DMS 273 (cell line): ENCODE measurements around the gene TMLHE.
"Not testable (repeated sequence)": the region's sequence is repeated elsewhere in the genome, so short reads cannot be mapped to it uniquely, and the experiment has no call there.

ENCODE experiments used
- DNase-seq: peaks from one replicate; lab custom pipeline; 2025; ENCODE audit not compliant: unreplicated experiment; lab: John Stamatoyannopoulos, UW

Gene TMLHE

GRCh38 chrX:155612312-155613224 is at the start of gene TMLHE, which contains the start of gene SPRY3:
TMLHE (minus strand) TSS chrX:155612952; CDS start chrX:155545276, 67,676 bp downstream.
SPRY3 (plus strand) TSS chrX:155612586.
- DNase-seq: peak; percentile 81

DNA sequence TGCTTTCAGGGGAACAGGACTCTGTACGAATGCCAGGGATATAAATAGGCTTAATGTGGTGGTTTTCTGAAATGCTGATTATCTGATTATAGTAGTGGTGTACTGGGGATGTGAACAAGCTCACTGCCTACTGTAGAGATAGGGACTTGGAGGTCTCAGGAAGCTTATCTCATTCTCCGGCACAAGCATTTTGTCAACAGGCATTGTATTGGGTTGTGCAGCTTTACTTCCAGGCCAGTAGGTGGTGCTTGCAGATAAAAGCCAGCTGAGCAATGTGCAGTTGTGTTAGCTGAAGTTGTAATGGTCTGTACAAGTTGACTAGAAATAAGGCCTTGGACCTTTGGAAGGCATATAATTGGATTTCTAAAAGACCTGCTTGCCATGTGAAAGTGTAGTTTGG is 49.5 kb upstream of the TMLHE start:
- DNase-seq: no peak

GRCh38 chrX:155645180-155645579 is 32.4 kb upstream of the TMLHE start:
- no peak for DNase-seq

DNA sequence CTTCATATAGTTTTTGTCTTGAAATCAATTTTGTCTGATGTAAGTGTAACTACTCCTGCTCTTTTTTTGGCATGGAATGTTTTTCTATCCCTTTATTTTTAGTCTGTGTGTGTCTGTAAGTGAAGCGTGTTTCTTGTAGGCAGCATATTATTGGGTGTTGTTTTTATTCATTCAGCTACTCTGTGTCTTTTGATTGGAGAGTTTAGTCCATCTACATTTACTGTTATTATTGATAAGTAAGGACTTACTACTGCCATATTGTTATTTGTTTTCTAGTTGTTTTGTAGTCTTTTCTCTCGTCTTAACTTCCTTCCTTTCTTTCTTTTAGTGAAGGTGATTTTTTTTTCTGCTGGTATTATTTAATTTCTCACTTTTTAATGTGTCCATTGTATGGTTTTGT is 30.5 kb upstream of the TMLHE start:
- DNase-seq: no peak

- DNase-seq: not testable (repeated sequence)
Measured at GRCh38 chrX:155641371-155641770, 28.6 kb upstream of the TMLHE start.

DNA sequence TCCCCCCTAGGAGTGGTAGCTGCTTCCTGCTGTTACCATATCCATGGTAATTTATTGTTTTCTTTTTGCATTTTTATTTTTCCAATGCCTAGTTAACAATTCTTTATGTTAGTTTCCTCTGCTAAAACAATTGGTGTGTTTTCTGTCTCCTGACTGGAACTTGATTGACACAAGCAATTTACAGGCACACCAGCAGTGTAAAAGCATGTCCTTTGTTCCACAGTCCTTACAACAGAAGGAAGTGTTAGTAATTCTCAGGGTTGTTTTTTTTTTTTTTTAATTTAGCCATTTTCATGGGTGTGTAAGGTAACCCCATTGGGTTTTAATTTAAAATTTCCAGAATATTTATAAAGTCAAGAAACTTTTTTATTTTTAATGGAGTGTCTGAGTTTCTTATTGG is 25.0 kb upstream of the TMLHE start:
- no peak for DNase-seq

GRCh38 chrX:155635019-155635418 is 22.3 kb upstream of the TMLHE start:
- DNase-seq: not testable (repeated sequence)

- DNase-seq: no peak
Measured at GRCh38 chrX:155632431-155633100, 19.8 kb upstream of the TMLHE start.

GRCh38 chrX:155620110-155620509 is 7.4 kb upstream of the TMLHE start:
- DNase-seq: not testable (repeated sequence)

DNA sequence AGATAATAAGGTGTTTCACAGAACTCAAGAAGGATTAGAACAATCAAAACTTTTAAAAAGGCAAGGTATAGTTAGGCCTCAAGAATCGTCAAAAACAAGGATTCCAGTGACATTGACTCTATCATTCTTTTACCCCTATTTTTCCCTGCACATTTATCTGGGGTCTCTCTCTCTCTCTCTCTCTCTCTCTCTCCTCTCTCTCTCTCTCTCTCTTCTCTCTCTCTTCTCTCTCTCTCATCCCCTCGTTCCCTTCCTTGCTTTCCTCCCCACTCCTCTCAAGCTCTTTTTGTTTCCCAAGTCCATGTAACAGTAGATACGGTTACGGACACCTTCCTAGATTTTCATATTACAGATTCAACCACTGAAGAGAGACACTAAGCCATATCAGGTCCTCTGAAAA is 3.2 kb upstream of the TMLHE start:
- DNase-seq: no peak

DNA sequence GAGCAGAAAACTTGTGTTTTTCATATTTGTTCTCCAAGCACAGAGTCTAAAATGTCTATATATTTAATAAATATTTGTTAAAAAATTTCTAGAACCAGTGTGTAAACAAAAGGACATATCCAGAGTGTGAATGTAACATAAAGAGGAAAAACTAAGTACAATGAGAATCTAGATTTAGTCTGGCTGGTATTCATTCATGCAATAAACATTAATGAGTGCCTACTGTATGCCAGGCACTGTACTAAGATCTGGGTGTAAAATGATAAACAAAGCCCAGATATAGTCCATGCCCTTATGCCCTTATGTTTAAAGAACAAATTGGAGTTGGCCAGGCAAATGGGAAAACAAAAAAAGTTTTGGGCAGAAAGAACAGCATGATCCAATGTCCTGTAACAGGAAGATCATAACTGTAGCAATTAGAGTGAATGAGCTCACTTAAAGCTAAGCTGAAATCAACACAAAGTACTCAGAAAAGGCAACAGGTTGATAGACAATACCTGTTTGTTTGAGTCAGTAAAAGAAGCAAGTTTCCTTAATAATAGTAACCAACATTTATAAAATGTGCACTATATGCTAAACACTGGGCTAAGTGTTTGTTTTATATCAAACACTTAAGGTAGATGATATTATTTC is 1.3 kb upstream of the TMLHE start:
- no peak for DNase-seq

DNA sequence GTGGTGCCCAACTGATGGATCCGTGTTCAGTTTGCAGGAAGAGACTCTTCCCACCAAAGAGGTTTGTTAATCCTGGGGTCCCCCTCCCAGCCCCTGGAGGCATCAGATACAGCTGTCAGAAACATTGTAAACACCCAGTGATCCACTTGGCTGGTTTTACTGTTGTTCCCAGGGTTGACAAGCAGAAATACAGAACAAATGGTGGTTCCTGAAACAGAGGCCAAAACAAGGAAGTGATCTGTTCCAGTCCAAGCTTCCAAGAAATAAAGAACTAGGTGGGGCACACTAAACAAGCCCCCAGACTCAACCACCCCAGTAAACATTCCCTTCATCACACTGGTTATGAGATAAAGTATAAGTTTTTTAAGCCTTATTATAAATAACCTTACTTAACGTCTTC is 1.4 kb downstream of the TMLHE start:
- no peak for DNase-seq

DNA sequence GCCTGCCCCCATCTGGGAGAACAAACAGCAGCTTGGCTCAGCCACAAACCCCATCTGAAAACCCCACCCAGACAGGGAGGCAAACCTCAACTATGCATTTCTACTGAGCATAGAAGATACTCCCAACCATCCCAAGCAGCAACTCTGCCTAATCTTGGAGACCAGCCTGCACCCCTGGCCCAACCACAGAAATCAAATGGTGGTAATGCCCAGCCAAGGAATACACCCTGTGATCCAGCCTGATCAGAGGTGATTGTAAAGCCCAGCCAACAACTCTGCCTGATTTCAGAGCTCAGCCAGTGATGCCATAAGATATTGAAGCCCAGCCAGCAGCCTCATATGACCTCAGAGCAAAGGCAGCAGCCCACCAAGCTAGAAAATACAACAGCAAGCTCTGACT is 19.8 kb downstream of the TMLHE start:
- DNase-seq: no peak

DNA sequence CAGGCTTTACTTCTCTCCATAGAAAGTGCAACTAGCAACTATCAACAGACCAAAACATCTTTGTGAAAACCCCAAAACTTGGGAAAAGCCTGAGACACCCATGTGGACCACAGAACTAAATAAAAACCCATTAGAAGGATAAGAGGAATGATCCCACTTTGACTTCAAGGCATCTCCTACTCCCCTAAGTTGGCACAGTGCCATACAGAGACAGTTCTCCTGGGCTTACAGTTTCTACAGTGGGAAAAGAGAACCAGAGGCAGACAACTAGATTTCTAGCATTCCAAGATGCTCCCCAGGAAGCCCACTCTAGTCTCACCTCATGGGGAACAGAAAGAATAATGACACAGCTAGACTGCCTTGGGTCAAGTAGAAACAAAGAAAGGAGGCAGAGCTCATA is 20.4 kb downstream of the TMLHE start:
- DNase-seq: peak; percentile 12

GRCh38 chrX:155577682-155578081 is 35.1 kb downstream of the TMLHE start:
- peak; percentile 5 for DNase-seq

- DNase-seq: no peak
Measured at GRCh38 chrX:155563099-155563498, 49.7 kb downstream of the TMLHE start.

GRCh38 chrX:155544881-155545280 is 67.9 kb downstream of the TMLHE start:
- no peak for DNase-seq

GRCh38 chrX:155535866-155536265 is 76.9 kb downstream of the TMLHE start:
- DNase-seq: no peak

GRCh38 chrX:155534800-155535199 is 78.0 kb downstream of the TMLHE start:
- DNase-seq: peak; percentile 18

GRCh38 chrX:155527023-155527422 is 85.7 kb downstream of the TMLHE start:
- not testable (repeated sequence) for DNase-seq

DNA sequence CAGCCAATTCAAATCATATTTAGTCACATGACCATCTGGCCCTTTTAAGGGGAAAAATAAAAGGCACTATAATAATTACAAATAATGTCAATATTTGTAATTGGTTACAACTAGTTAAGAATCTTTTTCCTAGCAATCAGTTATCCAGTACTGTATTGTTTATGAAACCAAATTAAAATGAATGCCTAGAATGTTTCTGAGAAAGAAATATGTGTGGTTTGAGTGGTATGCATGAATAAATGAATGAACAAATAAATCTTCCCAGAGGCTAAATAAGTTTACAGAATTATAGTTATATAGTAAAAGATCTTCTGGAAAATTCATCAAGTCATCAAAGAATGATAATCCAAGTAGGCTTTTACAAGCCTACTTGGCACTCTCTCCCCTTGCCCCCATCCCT is 98.5 kb downstream of the TMLHE start:
- DNase-seq: no peak

- DNase-seq: no peak
Measured at GRCh38 chrX:155505296-155505695, 107.5 kb downstream of the TMLHE start.
